ENCODE results near the gene ZBTB21.

GRCh38 chr21:41953831-41954653 is 56.1 kb downstream of the ZBTB21 start, which contains the start of gene C2CD2:
- TF ChIP-seq EZH2 (IDR thresholded peaks at IDR 0.05; ENCODE audit: insufficient read depth, poor library complexity, severe bottlenecking) (no peak), EZH2phosphoT487 (IDR thresholded peaks at IDR 0.05; ENCODE audit: insufficient read depth, low read depth) (no peak)

Measured in GM23248 (cell line).